ENCODE results near the gene TPBG.

- TF ChIP-seq ZNF274 (IDR thresholded peaks at IDR 0.05; ENCODE audit: low read depth, low read length) = no peak
- no peak for TF ChIP-seq YY1 (IDR thresholded peaks at IDR 0.05; ENCODE audit: insufficient read depth, insufficient read length)
Observed at GRCh38 chr6:82371799-82372546, 8.4 kb downstream of the TPBG start.
